Erythroblast (primary cell): Measurements from ENCODE around the gene ZNF524.

Source experiments
- GATA1 ChIP-seq: IDR thresholded peaks from 2 replicates; pipeline ENCODE4 v1.6.1; 2011; ENCODE audit warnings: low read depth, mild to moderate bottlenecking, control low read depth, low read length, moderate library complexity
- POLR2A ChIP-seq: IDR thresholded peaks from 2 replicates; pipeline ENCODE4 v1.6.1; 2011; ENCODE audit warnings: mild to moderate bottlenecking, low read length

GRCh38 chr19:55644191-55644833, 44.2 kb downstream of the ZNF524 start:
- TF ChIP-seq POLR2A, result no peak
- no peak for TF ChIP-seq GATA1
